Stimulated activated CD8-positive, alpha-beta memory T cell treated with anti-CD3 and anti-CD28 coated beads, Interleukin-7, amount 100 ng/mL, for 48 hours (primary cell): ENCODE data around the gene SUPT3H.
"Not testable (repeated sequence)": the region's sequence is repeated elsewhere in the genome, so short reads cannot be mapped to it uniquely, and the experiment has no call there.

Source experiments
- DNase-seq, 2 donors: peaks; one replicate each; pipeline ENCODE4 v3.0.0-alpha.2; 2020; ENCODE audit warnings: low read depth in 1 of 2; ENCODE audit errors: extremely low read depth in 1 of 2

Gene SUPT3H

GRCh38 chr6:45074439-45074838 is 303.3 kb downstream of the SUPT3H start:
- no peak for DNase-seq

GRCh38 chr6:45073771-45074170 is 304.0 kb downstream of the SUPT3H start:
- no peak for DNase-seq

GRCh38 chr6:45072673-45073072 is 305.1 kb downstream of the SUPT3H start:
- DNase-seq = no peak

- no peak for DNase-seq
Observed at GRCh38 chr6:45072016-45072415, 305.7 kb downstream of the SUPT3H start.

- DNase-seq = no peak
Observed at GRCh38 chr6:45069091-45069490, 308.6 kb downstream of the SUPT3H start.

GRCh38 chr6:45067446-45067845 is 310.3 kb downstream of the SUPT3H start:
- DNase-seq = not testable (repeated sequence)

- DNase-seq = not testable (repeated sequence)
Observed at GRCh38 chr6:45062659-45063058, 315.1 kb downstream of the SUPT3H start.

GRCh38 chr6:45057711-45058110 is 320.0 kb downstream of the SUPT3H start:
- DNase-seq = no peak

GRCh38 chr6:45054610-45055009 is 323.1 kb downstream of the SUPT3H start:
- DNase-seq = no peak

- DNase-seq = no peak
Observed at GRCh38 chr6:45052325-45052724, 325.4 kb downstream of the SUPT3H start.

GRCh38 chr6:45049188-45049843 is 328.4 kb downstream of the SUPT3H start:
- no peak for DNase-seq

GRCh38 chr6:45047573-45047972 is 330.2 kb downstream of the SUPT3H start:
- no peak for DNase-seq

- no peak for DNase-seq
Observed at GRCh38 chr6:45045253-45045601, 332.5 kb downstream of the SUPT3H start.

GRCh38 chr6:45044510-45045252 is 333.1 kb downstream of the SUPT3H start:
- no peak for DNase-seq

- no peak for DNase-seq
Observed at GRCh38 chr6:45044086-45044485, 333.6 kb downstream of the SUPT3H start.

GRCh38 chr6:45042673-45043072 is 335.1 kb downstream of the SUPT3H start:
- not testable (repeated sequence) for DNase-seq

- no peak for DNase-seq
Observed at GRCh38 chr6:45038226-45038625, 339.5 kb downstream of the SUPT3H start.

- DNase-seq = no peak
Observed at GRCh38 chr6:45036103-45036502, 341.6 kb downstream of the SUPT3H start.

- no peak for DNase-seq
Observed at GRCh38 chr6:45032426-45032825, 345.3 kb downstream of the SUPT3H start.

GRCh38 chr6:45031601-45032000 is 346.1 kb downstream of the SUPT3H start:
- no peak for DNase-seq

- no peak for DNase-seq
Observed at GRCh38 chr6:45027126-45027525, 350.6 kb downstream of the SUPT3H start.

- DNase-seq = no peak
Observed at GRCh38 chr6:45026003-45026516, 351.7 kb downstream of the SUPT3H start.
